ENCODE results near the gene KRT6C. TPM values are rescaled to one million over a fixed set of nuclear protein-coding genes. Genes with fewer than 3 reads are reported as not detected.
A peak's percentile ranks its signal among the peaks of the same experiment; 100 is the strongest.
"Not testable (repeated sequence)": the region's sequence is repeated elsewhere in the genome, so short reads cannot be mapped to it uniquely, and the experiment has no call there.

The KRT6C gene
- total RNA-seq, 4 donors from 2014 or later, result 23.9 TPM; not detected in 3

DNA sequence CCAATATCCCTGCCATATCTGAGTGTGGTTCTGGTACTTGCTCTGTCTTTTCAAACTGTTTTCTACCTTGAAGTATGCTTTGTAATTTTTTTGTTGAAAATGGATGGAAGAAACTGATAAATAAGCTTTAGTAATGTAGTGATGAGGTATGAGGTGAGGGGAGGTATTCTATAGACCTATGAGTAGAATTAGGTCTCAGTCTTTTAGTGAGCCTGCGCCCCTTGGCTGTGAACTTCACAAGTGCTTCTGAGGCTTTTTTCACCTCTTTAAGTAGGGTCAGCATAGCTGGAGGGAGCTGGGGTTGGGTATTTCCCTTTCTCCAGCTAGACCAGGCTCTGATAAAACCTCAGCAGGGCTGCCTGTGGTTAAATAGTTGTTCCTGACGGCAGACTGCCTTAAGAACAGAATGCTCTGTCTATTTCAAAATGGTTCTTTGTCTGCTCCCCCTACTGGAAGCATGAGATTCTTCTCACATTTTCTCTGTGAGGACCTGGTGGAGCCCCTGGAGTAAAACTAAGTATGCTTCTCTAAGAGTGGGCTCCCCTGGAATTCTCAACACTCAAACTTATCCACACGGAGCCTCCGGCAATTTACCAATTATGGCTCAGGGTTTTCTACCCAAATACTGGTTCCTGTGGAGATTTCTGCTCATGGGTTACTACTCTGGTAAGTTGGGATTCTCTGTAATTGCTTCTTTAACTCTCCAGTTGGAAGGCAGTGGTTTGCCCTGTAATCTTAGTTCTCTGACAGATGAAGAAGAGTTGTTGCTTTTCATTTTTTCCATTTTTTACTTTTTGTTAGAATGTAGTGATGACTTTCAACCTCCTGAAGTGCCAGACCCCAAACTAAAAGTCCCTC is 33.5 kb upstream of the KRT6C start:
- peaks cover 0 to 3% (median 0%) of the 10 kb centered on the region in 4 donors for H3K4me1 ChIP-seq
- peaks cover 0 to 9% of the 10 kb centered on the region in 2 donors for H3K9me3 ChIP-seq
- TF ChIP-seq, protein P1, sequence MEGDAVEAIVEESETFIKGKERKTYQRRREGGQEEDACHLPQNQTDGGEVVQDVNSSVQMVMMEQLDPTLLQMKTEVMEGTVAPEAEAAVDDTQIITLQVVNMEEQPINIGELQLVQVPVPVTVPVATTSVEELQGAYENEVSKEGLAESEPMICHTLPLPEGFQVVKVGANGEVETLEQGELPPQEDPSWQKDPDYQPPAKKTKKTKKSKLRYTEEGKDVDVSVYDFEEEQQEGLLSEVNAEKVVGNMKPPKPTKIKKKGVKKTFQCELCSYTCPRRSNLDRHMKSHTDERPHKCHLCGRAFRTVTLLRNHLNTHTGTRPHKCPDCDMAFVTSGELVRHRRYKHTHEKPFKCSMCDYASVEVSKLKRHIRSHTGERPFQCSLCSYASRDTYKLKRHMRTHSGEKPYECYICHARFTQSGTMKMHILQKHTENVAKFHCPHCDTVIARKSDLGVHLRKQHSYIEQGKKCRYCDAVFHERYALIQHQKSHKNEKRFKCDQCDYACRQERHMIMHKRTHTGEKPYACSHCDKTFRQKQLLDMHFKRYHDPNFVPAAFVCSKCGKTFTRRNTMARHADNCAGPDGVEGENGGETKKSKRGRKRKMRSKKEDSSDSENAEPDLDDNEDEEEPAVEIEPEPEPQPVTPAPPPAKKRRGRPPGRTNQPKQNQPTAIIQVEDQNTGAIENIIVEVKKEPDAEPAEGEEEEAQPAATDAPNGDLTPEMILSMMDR (IDR thresholded peaks at IDR 0.05), result peak; percentile 47 to 55 (median 52)
- TF ChIP-seq POLR2AphosphoS5 (IDR thresholded peaks at IDR 0.05), result no peak
- H3K27ac ChIP-seq, result no peak overlapping the region
- H3K27me3 ChIP-seq, result peaks cover 25% of the 10 kb centered on the region
- in situ Hi-C loops (cut with MboI; ENCODE audit: low pct_ligation_motif_present in 1 of 4, low pct_unique_long_range_greater_than_20kb in 1 of 4, low sequenced_read_pairs in 3 of 4) (loop anchor here in 1 of 4 donors (10.0 kb wide), 1 partner anchor 112 kb away; no protein-coding TSS in a partner anchor), intact Hi-C loops (cut with DNase I; ENCODE audit: low total_unique reads) (no loop called here)
- no peak overlapping the region for H3K4me3 ChIP-seq
- DNase-seq, result no peak
- WGBS, 2 donors (ENCODE audit: low coverage in 1 of 2), result 34 to 71% methylated on average over 1 to 4 of the region's 4 CpGs
- no peaks in the 10 kb centered on the region for H3K36me3 ChIP-seq

DNA sequence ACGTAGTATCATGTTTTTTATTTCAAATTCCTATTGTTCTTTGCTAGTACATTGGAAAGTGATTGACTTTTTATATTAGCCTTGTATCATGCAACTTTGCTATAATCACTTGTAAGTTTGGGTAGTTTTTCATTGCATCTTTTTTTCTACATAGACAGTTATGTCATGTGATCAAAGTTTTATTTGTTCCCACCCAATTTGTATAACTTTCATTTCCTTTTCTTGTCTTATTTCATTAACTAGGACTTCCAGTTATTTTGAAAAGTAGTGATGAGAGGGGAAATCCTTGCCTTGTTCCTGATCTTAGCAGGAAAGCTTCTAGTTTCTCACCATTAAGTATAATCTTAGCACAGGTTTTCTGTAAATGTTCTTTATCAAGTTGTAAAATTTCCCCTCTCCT is 29.3 kb upstream of the KRT6C start:
- Histone ChIP-seq H3K27me3 (peaks cover 10% of the 10 kb centered on the region), H3K4me3 (no peak overlapping the region), H3K36me3 (no peaks in the 10 kb centered on the region), H3K9me3 (no peaks in the 10 kb centered on the region), H3K27ac (no peak overlapping the region), H3K4me1 (peaks cover 0 to 3% (median 0%) of the 10 kb centered on the region in 4 donors)
- intact Hi-C loops (cut with DNase I; ENCODE audit: low total_unique reads), result no loop called here
- WGBS, 2 donors (ENCODE audit: low coverage in 1 of 2), result 89 to 92% methylated on average over 1 of the region's 1 CpG
- in situ Hi-C loops (cut with MboI; ENCODE audit: low pct_ligation_motif_present in 1 of 4, low pct_unique_long_range_greater_than_20kb in 1 of 4, low sequenced_read_pairs in 3 of 4), result loop anchor here in 1 of 4 donors (10.0 kb wide), 1 partner anchor 108 kb away; no protein-coding TSS in a partner anchor
- no peak for TF ChIP-seq POLR2AphosphoS5 (IDR thresholded peaks at IDR 0.05)
- TF ChIP-seq, protein P1 (IDR thresholded peaks at IDR 0.05), result no peak
- no peak for DNase-seq

DNA sequence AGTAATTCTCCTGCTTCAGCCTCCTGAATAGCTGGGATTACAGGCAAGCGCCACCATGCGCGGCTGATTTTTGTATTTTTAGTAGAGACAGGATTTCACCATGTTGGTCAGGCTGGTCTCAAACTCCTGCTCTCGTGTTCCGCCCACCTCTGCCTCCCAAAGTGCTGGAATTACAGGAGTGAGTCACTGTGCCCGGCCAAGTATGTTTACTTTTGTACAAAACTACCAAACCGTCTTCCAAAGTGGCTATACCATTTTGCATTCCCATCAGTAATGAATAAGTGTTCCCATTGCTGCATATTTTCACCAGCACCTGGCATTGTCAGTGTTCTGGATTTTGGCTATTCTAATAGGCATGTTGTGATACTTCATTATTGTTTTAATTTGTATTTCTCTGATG is 27.9 kb upstream of the KRT6C start:
- no peak overlapping the region for H3K4me3 ChIP-seq
- H3K9me3 ChIP-seq, result no peaks in the 10 kb centered on the region
- no peak overlapping the region for H3K27ac ChIP-seq
- WGBS, 2 donors (ENCODE audit: low coverage in 1 of 2), result 55 to 84% methylated on average over 7 of the region's 7 CpGs
- in situ Hi-C loops (cut with MboI; ENCODE audit: low pct_ligation_motif_present in 1 of 4, low pct_unique_long_range_greater_than_20kb in 1 of 4, low sequenced_read_pairs in 3 of 4) (loop anchor here in 1 of 4 donors (10.0 kb wide), 1 partner anchor 107 kb away; no protein-coding TSS in a partner anchor), intact Hi-C loops (cut with DNase I; ENCODE audit: low total_unique reads) (no loop called here)
- no peaks in the 10 kb centered on the region for H3K4me1 ChIP-seq
- TF ChIP-seq POLR2AphosphoS5 (IDR thresholded peaks at IDR 0.05) (no peak), POLR2A (IDR thresholded peaks at IDR 0.05) (no peak), EP300 (IDR thresholded peaks at IDR 0.05; ENCODE audit: low read depth) (no peak)
- TF ChIP-seq, protein P1 (IDR thresholded peaks at IDR 0.05), result no peak
- no peak for DNase-seq
- H3K27me3 ChIP-seq, result peaks cover 5% of the 10 kb centered on the region
- no peaks in the 10 kb centered on the region for H3K36me3 ChIP-seq

- DNase-seq; H3K4me3 ChIP-seq; H3K9me3 ChIP-seq; H3K27ac ChIP-seq; intact Hi-C loops (cut with DNase I; ENCODE audit: low total_unique reads); H3K36me3 ChIP-seq; H3K4me1 ChIP-seq; H3K27me3 ChIP-seq: not testable (repeated sequence)
- in situ Hi-C loops (cut with MboI; ENCODE audit: low pct_ligation_motif_present in 1 of 4, low pct_unique_long_range_greater_than_20kb in 1 of 4, low sequenced_read_pairs in 3 of 4), result loop anchor here in 1 of 4 donors (10.0 kb wide), 1 partner anchor 106 kb away; no protein-coding TSS in a partner anchor
- WGBS, 2 donors (ENCODE audit: low coverage in 1 of 2), result 73 to 86% methylated on average over 4 to 6 of the region's 6 CpGs
Measured at GRCh38 chr12:52500574-52500973, 27.0 kb upstream of the KRT6C start.

Data from transverse colon (tissue), 4 donors.